NCI-H345 treated with DMSO at 0.1 percent for 48 hours (cell line): ENCODE results near the gene ATP6V0B.

Experiments
- DNase-seq: peaks from one replicate; lab custom pipeline; 2025; ENCODE audit not compliant: unreplicated experiment; lab: John Stamatoyannopoulos, UW

The ATP6V0B gene

GRCh38 chr1:43974443-43975248, at the start of gene ATP6V0B:
Gene ATP6V0B (plus strand): TSS chr1:43974960. CDS start chr1:43975041, 81 bp downstream.
- DNase-seq = peak; percentile 88

- no peak for DNase-seq
These were observed 48.9 kb upstream of the ATP6V0B start for GRCh38 chr1:43925846-43926245.

GRCh38 chr1:43930168-43930948, 44.4 kb upstream of the ATP6V0B start:
- no peak for DNase-seq

- no peak for DNase-seq
These were observed 43.8 kb upstream of the ATP6V0B start for GRCh38 chr1:43930949-43931275.

GRCh38 chr1:43931711-43932660, 42.8 kb upstream of the ATP6V0B start:
- DNase-seq = no peak

GRCh38 chr1:43932786-43933385, 41.9 kb upstream of the ATP6V0B start:
- DNase-seq = no peak

GRCh38 chr1:43933386-43934100, 41.2 kb upstream of the ATP6V0B start, which contains the start of gene ARTN:
Gene ARTN (plus strand): TSS chr1:43933801. CDS start chr1:43935657, 1,856 bp downstream.
- peak; percentile 55 for DNase-seq

GRCh38 chr1:43934101-43934985, 40.4 kb upstream of the ATP6V0B start:
- peak; percentile 40 for DNase-seq

- no peak for DNase-seq
These were observed 39.8 kb upstream of the ATP6V0B start for GRCh38 chr1:43934986-43935324.

- DNase-seq = no peak
These were observed 38.9 kb upstream of the ATP6V0B start for GRCh38 chr1:43935711-43936427.

GRCh38 chr1:43936431-43937151, 38.2 kb upstream of the ATP6V0B start:
- no peak for DNase-seq

- no peak for DNase-seq
These were observed 37.4 kb upstream of the ATP6V0B start for GRCh38 chr1:43937179-43937865.

- no peak for DNase-seq
These were observed 36.4 kb upstream of the ATP6V0B start for GRCh38 chr1:43938383-43938782.

- DNase-seq = no peak
These were observed 35.7 kb upstream of the ATP6V0B start for GRCh38 chr1:43938892-43939587.

GRCh38 chr1:43942411-43942810, 32.3 kb upstream of the ATP6V0B start:
- no peak for DNase-seq

GRCh38 chr1:43944860-43945259, 29.9 kb upstream of the ATP6V0B start:
- DNase-seq = no peak
